Stimulated activated CD4-positive, alpha-beta T cell treated with anti-CD3 and anti-CD28 coated beads, Interleukin-2, amount 100 ng/mL, for 4 hours (primary cell): ENCODE results near the gene SEMA3C.

ENCODE experiments used
- DNase-seq: peaks from one replicate; pipeline ENCODE4 v3.0.0-alpha.2; 2020; ENCODE audit warnings: low read depth

The SEMA3C gene

DNA sequence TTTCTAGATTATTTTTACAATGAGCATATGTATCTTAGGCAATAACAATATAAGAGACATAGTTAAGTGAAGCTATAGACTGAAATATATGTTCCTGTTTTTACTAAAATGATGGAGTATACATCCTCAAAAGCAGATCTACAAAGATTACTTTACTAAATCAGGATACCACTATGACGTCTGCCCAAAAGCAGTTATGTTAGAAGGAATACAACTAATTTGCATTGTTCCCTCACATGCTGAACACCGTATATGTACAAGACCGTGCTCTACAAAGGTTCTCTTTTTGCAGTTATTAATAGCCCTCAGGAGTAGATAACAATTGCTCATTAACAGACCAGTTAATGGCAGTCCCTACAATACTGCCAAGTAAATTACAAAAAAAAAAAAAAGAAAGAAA is 143.0 kb downstream of the SEMA3C start:
- DNase-seq = no peak

DNA sequence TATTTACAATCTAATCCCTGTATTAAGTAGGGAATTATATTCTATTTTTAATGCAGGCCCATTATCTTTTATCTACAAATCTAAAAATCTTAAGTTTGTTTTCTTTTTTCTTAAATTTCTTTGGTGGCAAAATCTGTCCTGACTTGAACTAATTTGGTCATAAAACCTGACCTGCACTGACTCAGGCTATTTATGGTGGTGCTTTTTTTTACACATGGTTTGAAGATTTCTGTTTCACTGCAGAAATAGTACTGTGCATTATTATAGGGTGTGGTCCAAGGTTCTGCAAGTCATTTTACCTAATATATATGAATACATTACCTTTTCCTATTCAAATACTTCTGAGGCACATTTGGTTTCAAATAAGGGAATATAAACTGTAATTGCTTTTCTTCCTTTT is 143.4 kb downstream of the SEMA3C start:
- DNase-seq = no peak

DNA sequence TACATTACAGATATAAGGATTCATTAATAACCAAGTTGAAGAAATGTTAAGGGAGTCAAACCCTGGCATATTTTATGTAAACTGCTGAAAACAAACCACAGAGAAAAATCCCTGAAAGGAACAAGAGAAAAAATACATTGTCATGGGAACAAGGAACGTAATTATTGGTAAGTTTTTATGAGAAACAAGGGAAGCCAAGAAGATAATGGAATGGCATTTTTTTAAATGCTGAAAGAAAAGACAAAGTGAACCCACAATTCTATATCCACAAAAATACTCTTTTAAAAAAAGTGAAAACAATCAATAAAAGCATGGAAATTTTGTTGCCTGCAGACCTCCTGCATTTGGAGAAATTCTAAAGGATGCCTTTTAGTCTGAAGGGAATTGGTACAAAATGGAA is 144.0 kb downstream of the SEMA3C start:
- no peak for DNase-seq

DNA sequence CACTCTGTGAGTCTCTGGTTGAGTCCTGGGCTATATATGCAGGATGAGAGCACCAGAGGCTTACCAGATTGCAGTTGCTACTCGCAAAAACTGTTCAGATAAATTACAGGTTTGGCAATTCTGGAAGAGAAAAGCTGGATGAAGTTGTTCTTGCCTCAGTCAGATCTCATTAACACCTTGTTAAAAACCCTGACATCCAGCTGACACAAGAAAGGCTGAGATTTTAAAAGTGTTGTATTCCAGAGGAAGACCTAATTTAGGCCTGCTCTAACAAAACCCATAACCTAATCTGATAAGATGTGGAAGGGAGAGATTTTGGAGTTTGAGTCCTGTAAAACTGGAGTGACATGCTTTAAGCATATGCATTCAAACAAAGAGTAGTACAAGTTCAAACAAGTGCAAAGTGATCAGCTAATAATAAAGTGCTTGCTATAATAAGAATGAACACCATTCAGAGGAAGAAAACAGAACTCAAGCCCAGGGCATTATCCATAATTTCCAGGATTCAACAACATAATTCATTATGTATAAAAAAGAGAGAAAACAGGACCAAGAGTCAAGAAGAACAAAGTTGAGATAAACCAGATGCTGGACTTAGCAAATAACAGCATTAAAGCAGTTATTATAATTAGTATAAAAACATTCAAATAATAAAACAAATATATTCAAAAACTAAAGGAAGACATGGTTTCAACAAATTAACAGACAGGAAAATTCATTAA is 144.9 kb downstream of the SEMA3C start:
- no peak for DNase-seq

DNA sequence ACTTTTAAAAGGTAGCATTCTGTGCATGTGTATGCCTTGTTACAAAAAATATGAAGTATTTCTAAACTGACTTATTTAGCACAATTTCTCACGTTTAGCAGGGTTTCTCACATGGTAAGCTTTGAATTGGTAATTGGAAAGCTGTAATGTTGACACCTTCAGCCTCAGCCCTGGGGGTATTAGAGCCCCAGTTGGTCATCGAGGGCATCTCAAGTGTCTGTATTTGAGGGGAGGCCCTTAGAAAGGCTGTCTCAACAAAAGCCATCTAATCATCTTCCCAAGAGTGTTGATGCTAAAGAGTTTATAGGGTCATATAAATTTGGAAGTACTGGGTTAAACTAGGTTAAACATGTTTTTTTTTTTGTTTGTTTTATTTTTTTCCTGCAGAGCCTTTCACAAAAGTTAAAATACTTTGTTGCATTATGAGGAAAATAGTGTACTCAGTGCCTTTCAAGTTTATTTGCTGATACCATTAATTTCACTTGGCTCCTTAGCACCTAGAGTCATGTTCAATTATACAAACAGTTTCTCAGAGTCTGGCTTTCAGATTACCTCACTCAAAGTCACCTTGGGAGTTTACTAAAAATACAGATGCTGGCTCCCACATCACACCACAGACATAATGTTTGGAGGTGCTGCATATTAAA is 146.4 kb downstream of the SEMA3C start:
- no peak for DNase-seq

DNA sequence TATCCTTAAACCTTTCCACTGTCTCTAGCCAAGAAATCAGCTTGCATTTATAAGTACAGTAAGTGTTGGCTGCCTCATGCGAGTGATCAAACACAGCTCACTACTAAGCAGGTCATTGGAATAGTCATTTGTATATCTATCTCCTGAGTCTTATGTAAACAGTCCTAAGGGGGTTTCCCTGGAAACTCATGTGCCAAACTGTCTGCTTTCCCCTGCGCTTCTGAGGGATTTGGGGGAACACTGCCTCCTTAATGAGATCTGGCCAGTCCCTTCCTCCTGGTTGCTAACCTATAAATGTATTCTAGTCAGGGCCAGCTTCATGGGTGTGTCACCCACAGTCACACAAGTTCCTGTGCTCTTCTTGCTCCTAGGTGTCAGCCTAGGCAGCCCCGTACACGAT is 147.3 kb downstream of the SEMA3C start:
- DNase-seq = no peak

DNA sequence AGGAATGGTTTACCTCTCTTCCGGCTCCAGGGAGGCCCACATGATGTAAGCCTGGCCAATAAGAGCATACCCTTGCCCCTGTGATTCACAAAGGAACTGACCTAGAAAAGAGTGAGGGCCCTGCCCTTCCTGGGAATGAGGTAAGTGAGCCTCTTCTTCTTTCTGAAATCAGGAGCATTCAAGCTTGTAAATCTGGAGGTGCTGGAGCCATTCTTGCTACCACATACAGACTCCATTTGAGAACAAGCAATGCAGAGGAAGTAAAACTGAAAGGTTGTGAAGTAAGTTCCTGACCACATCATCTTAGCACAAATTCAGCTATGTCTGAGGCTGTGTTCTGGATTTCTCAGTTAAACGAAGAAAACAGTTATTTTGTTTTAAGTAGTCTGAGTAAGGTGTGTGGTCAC is 148.2 kb downstream of the SEMA3C start:
- no peak for DNase-seq

DNA sequence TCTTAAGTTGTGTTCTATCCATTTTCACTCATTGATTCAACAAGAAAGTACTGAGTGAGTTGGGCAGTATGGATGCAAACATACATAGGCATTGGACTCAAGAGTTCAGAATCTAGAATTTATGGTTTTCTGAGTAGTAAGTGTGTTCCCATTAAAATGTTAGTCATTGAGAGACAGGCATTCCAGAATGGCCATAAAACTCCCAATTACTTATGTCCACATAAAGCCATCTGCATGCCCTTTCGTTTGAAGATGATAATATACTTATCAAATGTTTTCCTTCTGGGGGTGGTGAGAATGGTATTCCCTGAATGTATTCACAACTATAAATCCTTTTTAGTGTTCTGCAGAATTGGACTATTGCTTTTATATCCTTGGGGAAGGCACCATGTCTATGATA is 148.8 kb downstream of the SEMA3C start:
- no peak for DNase-seq

DNA sequence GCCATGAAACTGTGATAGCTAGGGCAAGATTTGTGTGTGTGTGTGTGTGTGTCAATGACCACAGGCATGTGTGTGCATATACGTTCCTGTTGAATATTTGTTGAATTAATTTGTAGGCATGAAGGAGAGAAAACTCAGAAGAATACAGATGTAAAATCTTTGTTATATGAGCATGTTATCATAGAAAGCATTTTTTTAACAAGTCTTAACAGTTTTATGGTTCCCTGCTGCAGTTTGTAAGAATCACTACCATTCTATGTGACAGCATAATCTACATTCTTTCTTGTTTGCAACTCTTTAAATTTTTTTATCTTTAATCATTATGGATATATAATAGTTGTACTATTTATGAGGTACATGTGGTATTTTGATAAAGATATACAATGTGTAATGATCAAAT is 150.1 kb downstream of the SEMA3C start:
- DNase-seq = no peak

DNA sequence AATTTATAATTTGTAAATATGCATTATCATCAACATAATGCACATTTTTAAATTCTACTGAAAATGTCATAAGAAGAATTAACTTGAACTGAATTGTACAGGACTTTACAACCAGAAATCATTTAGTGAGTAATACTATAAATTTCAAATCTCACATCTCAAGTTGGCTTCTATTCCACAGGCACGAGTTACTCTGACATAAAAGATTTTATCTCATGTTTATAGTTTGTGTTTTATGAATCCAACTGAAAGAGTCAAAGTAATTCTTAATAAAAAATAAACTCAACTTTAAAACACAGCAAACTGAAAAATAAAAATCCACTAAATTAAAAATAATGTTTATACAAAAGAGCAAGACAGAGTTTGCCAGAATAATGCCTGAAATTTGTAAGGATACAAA is 151.2 kb downstream of the SEMA3C start:
- DNase-seq = no peak

DNA sequence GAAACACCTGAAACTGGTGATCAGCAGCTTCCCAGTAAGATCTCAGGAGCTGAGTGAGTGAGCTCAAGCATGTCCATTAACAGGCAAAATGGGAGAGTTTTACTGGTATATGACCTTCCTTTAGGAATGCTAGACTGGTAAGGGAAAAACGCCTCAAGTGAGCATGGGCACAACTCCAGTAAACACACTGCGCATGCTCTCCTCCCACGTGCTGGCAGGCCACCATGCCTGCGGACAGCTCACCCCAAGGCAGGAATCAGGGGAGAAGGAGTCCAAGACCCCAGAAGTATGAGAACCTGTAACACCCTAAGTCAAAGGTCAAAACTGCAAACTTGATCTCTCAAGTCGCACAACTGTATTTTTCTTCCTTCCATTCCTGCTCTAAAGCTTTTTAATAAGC is 152.1 kb downstream of the SEMA3C start:
- no peak for DNase-seq

DNA sequence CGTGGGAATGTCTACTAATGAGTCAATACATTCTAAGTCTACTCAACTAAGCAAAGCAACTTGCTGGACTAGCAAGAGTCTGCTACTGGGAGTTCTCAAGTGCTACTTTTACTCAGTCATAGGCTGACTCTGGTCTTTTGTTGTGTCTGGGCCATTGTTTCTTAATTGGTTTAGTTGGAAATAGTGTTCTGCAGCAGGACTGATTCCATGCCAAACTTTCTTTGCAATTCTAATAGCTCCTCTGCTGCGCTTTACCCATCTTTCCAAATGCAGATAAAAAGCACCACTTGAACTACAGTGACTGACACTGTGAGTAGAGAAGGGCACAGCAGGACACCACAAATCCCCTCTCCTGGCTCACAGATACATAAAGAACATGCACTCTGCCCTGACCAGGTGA is 154.7 kb downstream of the SEMA3C start:
- DNase-seq = no peak

DNA sequence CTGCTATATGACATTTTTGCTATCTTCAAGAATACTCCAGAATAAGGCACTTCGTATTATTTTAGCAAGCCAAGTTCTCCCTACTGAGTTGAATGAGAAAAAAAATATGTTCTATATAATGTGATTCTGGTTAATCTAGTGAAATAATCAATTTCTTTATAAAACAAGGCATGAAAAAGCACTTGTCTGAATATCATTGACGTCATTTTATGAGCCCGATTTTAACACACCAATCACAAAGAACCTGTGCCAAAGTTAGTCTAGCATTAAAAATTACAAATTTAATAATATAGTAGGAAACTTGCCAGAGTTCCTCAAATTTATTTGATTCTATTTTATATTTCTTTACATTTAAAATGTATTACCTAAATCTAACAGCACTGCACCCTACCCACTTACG is 155.1 kb downstream of the SEMA3C start:
- DNase-seq = no peak

DNA sequence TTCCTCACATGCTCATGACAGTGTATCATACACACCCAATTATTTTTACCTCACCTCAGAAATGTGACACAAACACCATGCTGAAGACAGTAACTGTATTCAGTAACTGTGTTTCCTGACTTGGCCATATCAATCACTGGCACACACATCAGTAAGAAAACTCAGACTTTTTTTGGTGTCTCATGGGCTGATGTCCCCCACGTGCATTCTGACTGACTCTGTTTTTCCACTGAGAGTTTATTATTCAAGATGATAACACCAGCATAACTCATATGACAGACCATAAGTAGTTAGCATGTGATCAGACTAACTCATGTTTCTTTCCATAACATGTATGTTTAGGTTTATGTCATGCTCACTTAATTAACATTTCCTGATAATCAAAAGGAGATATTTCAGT is 155.6 kb downstream of the SEMA3C start:
- no peak for DNase-seq

DNA sequence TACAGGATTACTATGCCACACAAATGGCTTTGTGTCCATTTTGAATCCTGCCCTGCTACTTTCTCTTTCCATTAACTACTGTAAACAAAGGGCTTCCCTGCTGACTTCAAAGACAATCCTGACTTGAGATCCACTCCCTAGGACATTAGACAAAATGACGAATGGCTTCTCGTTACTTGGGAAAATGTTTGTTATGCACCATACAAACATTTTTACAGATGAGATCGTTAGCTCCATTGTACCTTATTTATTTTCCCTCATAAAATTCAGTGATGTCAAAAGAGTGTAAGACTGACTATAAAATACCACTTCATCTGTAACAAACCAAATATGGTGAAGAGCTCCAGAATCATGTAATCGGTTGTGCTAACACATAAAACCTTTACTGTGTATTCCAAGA is 158.6 kb downstream of the SEMA3C start:
- no peak for DNase-seq

DNA sequence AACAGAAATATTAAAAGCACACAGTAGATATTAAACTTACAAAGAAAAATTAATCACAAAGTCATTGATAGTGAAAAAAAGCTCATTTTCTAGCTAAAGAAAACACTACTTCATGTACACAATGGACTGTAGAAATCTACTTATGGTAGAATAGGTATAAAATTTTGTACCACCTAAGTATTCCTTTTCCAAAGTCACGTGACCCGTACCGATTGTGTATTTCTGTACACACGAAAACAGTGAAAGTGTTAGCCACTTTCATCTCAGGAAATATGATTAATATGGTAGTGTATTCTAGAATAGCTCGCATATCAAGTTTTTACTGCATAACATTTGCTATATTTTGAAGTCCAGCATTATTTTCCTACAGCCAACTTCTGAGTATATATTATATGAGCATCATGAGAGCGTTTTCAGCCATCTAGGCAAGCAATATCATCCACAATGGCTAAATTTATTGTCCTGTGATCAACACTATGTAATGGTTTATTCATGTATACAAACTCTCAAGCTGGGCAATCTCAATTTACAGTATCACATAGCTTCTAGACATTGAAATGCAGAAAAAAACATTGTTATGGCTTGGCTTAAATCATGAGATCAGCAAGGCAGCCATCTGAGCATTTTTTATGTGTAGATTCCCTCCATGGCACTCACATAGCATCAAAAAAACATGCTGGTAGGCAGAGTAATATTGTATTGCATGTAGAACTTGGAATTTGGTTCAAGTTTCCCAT is 165.7 kb downstream of the SEMA3C start:
- no peak for DNase-seq

DNA sequence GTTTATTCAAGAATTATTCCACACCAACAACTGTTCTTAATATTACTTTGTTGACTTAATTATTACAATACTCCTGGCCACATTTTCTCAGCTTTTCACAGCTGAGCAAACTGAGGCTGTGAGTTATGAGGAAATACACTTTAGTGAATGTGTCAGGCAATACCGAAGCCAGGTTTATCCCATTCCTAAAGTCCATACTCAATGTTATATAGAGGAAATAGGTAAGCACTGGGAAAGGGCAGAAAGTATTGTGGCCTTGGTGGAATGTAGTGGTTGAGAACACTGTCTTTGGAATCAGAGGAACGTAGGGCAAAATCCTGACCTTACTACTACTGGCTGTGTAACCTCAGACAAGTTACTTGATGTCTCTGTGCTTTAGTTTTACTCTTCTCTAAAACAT is 169.6 kb downstream of the SEMA3C start:
- DNase-seq = no peak

DNA sequence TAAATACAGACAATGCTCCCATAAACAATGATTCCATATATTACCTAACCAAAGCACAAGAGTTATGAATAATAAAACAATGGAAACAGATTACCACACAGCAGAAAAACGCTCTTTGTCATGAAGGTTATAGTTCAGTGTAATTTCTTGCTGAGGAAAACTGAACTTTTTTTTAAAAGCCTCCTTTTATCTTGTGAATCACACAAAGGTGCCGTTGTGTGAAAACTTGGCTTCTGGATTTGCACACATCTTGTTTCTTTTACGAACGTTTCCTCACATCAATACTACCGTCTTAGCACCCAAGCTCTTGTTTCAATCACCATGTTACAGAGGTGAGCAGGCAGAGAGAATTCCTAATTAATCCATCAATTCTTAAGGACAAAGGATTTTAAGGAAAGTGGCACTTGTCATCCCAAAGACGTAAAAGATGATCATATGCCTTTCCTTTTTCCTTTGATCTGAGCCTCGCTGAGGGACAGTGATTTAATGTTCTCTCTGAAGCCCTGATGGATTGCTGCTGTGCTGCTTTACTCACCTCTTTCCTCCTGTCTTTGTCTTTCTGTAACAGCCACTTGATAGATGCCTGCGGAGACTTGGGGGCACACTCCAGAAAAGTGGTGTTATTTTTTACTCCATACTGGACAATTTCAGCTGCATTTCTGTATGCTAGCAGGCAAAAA is 170.3 kb downstream of the SEMA3C start:
- no peak for DNase-seq

DNA sequence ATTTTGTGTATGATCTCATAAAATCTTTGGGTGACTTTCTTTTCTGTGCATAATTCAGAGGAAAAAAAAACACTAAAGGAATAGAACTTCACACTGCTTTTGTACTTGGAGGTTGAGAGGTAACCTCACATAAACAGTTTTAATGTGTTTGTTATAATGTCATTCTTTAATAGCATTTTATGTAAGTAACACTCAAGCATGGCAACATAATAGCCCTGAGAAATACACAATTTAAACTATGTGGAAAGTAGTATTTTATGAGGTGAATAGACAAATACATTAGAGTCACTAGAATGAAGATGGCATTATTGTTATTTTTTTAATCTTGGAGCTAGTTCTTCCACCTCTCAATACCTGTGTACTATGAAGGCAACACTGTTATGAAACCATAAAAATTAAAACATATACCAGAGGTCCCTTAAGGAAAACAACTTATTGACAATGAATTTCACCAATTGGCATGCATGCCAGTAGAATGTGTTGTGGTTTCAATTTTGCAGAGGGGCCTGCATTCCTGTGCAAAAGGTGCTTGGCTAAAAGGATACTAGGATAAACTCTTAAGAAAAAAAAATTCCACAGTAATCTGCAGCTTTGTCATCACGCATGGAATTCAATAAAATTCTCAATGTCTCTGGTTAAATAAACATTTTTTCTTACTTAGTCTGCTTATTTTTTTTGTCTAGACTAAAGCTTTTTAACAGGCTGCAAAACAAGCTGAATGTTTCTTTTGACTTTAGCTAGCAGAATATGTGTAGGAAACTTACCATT is 177.9 kb downstream of the SEMA3C start:
- no peak for DNase-seq

DNA sequence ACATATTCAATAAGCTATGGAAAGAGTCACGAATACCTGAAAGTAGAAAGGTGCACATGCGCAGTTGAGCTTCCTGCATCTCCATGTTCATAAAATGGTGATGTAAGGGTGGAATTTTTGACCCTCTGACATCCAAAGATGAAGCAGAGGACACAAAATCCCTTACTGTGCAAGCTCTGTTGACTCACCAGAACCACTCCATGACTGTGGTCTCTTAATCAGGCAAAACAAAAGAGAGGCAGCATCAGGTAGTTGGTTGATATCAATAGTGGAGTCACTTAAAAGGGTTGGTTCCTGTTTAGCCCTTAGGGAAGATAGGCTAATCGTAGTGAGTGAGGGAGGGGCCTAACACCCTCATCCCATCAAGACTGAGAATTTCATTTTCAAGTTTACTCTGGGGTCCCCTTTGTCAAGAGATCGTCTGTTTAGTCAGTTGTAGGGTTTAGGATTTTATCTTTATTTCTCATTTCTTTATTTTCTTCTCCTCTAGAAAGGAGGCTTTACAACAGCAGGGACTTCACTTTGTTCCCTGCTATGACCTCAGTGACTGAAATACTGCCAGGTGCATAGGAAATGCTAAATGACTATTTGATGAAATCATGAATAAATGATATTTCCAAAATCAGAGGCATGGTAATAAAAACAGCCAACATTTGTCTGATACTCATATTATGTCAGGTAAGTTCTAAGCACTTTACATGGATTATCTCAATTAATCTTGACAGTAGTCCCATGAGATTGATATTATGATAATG is 182.3 kb downstream of the SEMA3C start:
- DNase-seq = no peak

DNA sequence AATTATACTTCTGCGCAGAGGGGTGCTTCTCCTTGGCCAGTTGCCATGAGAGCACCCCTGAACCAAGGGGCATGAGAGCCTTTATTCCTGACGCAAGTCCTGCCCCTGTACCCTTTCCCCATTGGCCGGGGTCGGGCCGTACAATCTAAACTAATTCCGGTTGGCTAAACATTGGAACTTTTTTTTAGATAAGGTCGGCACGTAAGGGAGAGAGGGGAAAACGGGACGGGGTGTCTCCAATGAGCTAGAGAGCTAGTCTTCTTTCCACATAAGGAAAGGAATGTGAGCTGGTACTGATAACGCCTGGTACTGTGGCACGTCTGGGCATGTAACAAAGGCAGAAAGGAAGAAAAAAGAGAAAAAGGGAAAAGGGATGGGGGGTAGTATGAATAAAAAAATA is 183.5 kb downstream of the SEMA3C start:
- DNase-seq = no peak
